ENCODE measurements around the gene YY1.

Gene YY1

GRCh38 chr14:100323942-100324307 lies 85.0 kb downstream of the YY1 start:
- no peak overlapping the region for H3K4me3 ChIP-seq (ENCODE audit: low read depth in 1 of 2, low read length in 2 of 2)

DNA sequence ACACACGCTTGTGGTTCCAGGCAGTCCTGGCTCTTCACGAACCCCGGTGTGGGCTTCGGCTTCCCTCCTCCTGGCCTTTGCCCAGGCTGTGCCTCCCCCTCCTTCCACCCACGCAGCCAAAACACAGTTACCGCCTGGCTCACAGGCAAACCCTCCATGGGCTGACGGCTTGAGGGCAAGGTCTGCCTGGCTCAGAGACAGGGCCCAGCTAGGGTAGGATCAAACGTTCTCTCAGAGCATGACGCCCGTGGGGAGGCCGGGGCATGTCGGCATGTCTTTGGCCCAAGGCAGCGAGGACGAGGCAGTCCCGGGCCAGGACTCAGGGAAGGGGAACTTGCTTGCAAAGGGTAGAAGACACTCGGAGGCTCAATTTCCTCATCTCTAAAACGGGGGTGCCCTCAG lies 86.3 kb downstream of the YY1 start:
- Histone ChIP-seq H3K9ac (ENCODE audit: low read depth in 1 of 2, low read length in 2 of 2) (peak overlapping the region; percentile 7 to 10), H3K36me3 (ENCODE audit: control insufficient read depth in 1 of 2, insufficient read depth in 2 of 2, low read length in 2 of 2) (no peaks in the 10 kb centered on the region), H3K27ac (ENCODE audit: low read depth, low read length) (no peak overlapping the region), H3K27me3 (ENCODE audit: control insufficient read depth in 1 of 2, insufficient read depth in 2 of 2, low read length in 2 of 2) (no peaks in the 10 kb centered on the region), H3K4me1 (ENCODE audit: control insufficient read depth in 1 of 2, insufficient read depth in 2 of 2, low read length in 2 of 2) (peaks cover 25 to 27% of the 10 kb centered on the region in 2 donors), H3K9me3 (ENCODE audit: control insufficient read depth in 1 of 2, low read length in 2 of 2) (no peaks in the 10 kb centered on the region), H3K4me3 (ENCODE audit: low read depth in 1 of 2, low read length in 2 of 2) (no peak overlapping the region)

More at GRCh38 chr14:100323942-100324307, 85.0 kb downstream of the YY1 start:
- no peak overlapping the region for H3K27ac ChIP-seq (ENCODE audit: low read depth, low read length)
- no peaks in the 10 kb centered on the region for H3K36me3 ChIP-seq (ENCODE audit: control insufficient read depth in 1 of 2, insufficient read depth in 2 of 2, low read length in 2 of 2)
- no peaks in the 10 kb centered on the region for H3K27me3 ChIP-seq (ENCODE audit: control insufficient read depth in 1 of 2, insufficient read depth in 2 of 2, low read length in 2 of 2)
- peaks cover 25 to 29% of the 10 kb centered on the region in 2 donors for H3K4me1 ChIP-seq (ENCODE audit: control insufficient read depth in 1 of 2, insufficient read depth in 2 of 2, low read length in 2 of 2)
- H3K9me3 ChIP-seq (ENCODE audit: control insufficient read depth in 1 of 2, low read length in 2 of 2): no peaks in the 10 kb centered on the region
- H3K9ac ChIP-seq (ENCODE audit: low read depth in 1 of 2, low read length in 2 of 2): no peak overlapping the region

GRCh38 chr14:100325958-100326357 lies 87.0 kb downstream of the YY1 start:
- Histone ChIP-seq H3K27ac (ENCODE audit: low read depth, low read length) (no peak overlapping the region), H3K4me1 (ENCODE audit: control insufficient read depth in 1 of 2, insufficient read depth in 2 of 2, low read length in 2 of 2) (peaks cover 25% of the 10 kb centered on the region in 2 donors), H3K4me3 (ENCODE audit: low read depth in 1 of 2, low read length in 2 of 2) (no peak overlapping the region), H3K9ac (ENCODE audit: low read depth in 1 of 2, low read length in 2 of 2) (peak overlapping the region in 1 of 2 donors; percentile 10), H3K27me3 (ENCODE audit: control insufficient read depth in 1 of 2, insufficient read depth in 2 of 2, low read length in 2 of 2) (no peaks in the 10 kb centered on the region), H3K9me3 (ENCODE audit: control insufficient read depth in 1 of 2, low read length in 2 of 2) (no peaks in the 10 kb centered on the region), H3K36me3 (ENCODE audit: control insufficient read depth in 1 of 2, insufficient read depth in 2 of 2, low read length in 2 of 2) (no peaks in the 10 kb centered on the region)

- Histone ChIP-seq H3K9ac (ENCODE audit: low read depth in 1 of 2, low read length in 2 of 2) (no peak overlapping the region), H3K9me3 (ENCODE audit: control insufficient read depth in 1 of 2, low read length in 2 of 2) (no peaks in the 10 kb centered on the region), H3K27me3 (ENCODE audit: control insufficient read depth in 1 of 2, insufficient read depth in 2 of 2, low read length in 2 of 2) (no peaks in the 10 kb centered on the region), H3K36me3 (ENCODE audit: control insufficient read depth in 1 of 2, insufficient read depth in 2 of 2, low read length in 2 of 2) (no peaks in the 10 kb centered on the region), H3K27ac (ENCODE audit: low read depth, low read length) (no peak overlapping the region), H3K4me3 (ENCODE audit: low read depth in 1 of 2, low read length in 2 of 2) (no peak overlapping the region), H3K4me1 (ENCODE audit: control insufficient read depth in 1 of 2, insufficient read depth in 2 of 2, low read length in 2 of 2) (peaks cover 17 to 19% of the 10 kb centered on the region in 2 donors)
Measured at GRCh38 chr14:100327128-100327527, 88.2 kb downstream of the YY1 start.

GRCh38 chr14:100328495-100329163 lies 89.7 kb downstream of the YY1 start:
- H3K9ac ChIP-seq (ENCODE audit: low read depth in 1 of 2, low read length in 2 of 2): peak overlapping the region; percentile 72 to 79
- no peaks in the 10 kb centered on the region for H3K27me3 ChIP-seq (ENCODE audit: control insufficient read depth in 1 of 2, insufficient read depth in 2 of 2, low read length in 2 of 2)
- H3K27ac ChIP-seq (ENCODE audit: low read depth, low read length): peak overlapping the region; percentile 83
- peak overlapping the region; percentile 62 to 68 for H3K4me3 ChIP-seq (ENCODE audit: low read depth in 1 of 2, low read length in 2 of 2)
- no peaks in the 10 kb centered on the region for H3K9me3 ChIP-seq (ENCODE audit: control insufficient read depth in 1 of 2, low read length in 2 of 2)
- no peaks in the 10 kb centered on the region for H3K36me3 ChIP-seq (ENCODE audit: control insufficient read depth in 1 of 2, insufficient read depth in 2 of 2, low read length in 2 of 2)
- peaks cover 17 to 19% of the 10 kb centered on the region in 2 donors for H3K4me1 ChIP-seq (ENCODE audit: control insufficient read depth in 1 of 2, insufficient read depth in 2 of 2, low read length in 2 of 2)

- H3K36me3 ChIP-seq (ENCODE audit: control insufficient read depth in 1 of 2, insufficient read depth in 2 of 2, low read length in 2 of 2): peaks cover under 1 to 4% of the 10 kb centered on the region in 2 donors
- H3K4me3 ChIP-seq (ENCODE audit: low read depth in 1 of 2, low read length in 2 of 2): peak overlapping the region; percentile 62 to 68
- peaks cover 17 to 19% of the 10 kb centered on the region in 2 donors for H3K4me1 ChIP-seq (ENCODE audit: control insufficient read depth in 1 of 2, insufficient read depth in 2 of 2, low read length in 2 of 2)
- H3K27ac ChIP-seq (ENCODE audit: low read depth, low read length): peak overlapping the region; percentile 83
- peak overlapping the region; percentile 72 to 79 for H3K9ac ChIP-seq (ENCODE audit: low read depth in 1 of 2, low read length in 2 of 2)
- no peaks in the 10 kb centered on the region for H3K27me3 ChIP-seq (ENCODE audit: control insufficient read depth in 1 of 2, insufficient read depth in 2 of 2, low read length in 2 of 2)
- no peaks in the 10 kb centered on the region for H3K9me3 ChIP-seq (ENCODE audit: control insufficient read depth in 1 of 2, low read length in 2 of 2)
Measured at GRCh38 chr14:100329233-100330006, 90.5 kb downstream of the YY1 start.

DNA sequence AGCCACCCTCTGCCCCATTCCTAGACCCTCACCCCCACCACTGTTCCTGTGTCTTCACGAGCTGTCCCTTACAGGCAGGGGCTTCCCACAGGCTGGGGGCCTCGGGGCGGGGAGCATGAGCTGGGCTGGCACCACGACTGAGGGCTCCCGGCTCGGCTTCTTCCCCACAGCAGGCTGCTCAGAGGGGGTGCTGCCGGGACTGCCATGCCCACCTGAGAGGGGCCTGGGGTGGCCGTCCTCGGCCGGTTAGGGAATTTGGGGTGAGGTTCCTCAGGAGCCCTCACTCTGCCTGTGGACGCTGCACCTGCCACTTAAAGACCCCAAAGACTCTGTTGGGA lies 91.0 kb downstream of the YY1 start:
- Histone ChIP-seq H3K4me1 (ENCODE audit: control insufficient read depth in 1 of 2, insufficient read depth in 2 of 2, low read length in 2 of 2) (peaks cover 13 to 14% of the 10 kb centered on the region in 2 donors), H3K27me3 (ENCODE audit: control insufficient read depth in 1 of 2, insufficient read depth in 2 of 2, low read length in 2 of 2) (no peaks in the 10 kb centered on the region), H3K9me3 (ENCODE audit: control insufficient read depth in 1 of 2, low read length in 2 of 2) (no peaks in the 10 kb centered on the region), H3K36me3 (ENCODE audit: control insufficient read depth in 1 of 2, insufficient read depth in 2 of 2, low read length in 2 of 2) (peaks cover 5 to 9% of the 10 kb centered on the region in 2 donors), H3K4me3 (ENCODE audit: low read depth in 1 of 2, low read length in 2 of 2) (no peak overlapping the region), H3K9ac (ENCODE audit: low read depth in 1 of 2, low read length in 2 of 2) (no peak overlapping the region), H3K27ac (ENCODE audit: low read depth, low read length) (no peak overlapping the region)

DNA sequence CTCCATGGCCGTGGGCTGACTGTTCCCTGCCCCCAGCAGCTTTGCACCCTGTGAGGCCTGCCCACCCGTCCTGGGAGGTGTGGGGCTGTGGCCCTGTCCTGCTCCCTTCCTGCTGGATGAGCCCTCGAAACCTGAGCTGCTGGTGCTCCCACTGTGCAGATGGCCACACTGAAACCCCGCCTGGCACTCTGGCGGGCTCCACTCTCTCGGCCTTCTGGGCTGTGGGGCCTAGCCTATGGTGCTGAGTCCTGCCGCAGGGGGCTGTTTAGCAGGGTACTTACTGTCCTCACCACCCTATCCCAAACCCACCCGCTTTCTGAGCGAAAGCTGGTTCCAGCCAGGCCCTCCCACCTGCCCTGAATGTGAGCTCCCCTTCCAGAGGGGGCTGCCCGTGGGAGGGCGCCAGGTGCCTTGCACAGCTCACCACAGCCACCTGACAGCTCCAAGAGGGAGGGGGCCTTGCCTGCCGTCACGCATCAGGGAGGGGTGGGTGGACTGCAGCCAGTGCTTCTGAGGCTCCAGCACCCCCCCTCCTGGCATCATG lies 91.5 kb downstream of the YY1 start:
- Histone ChIP-seq H3K27me3 (ENCODE audit: control insufficient read depth in 1 of 2, insufficient read depth in 2 of 2, low read length in 2 of 2) (no peaks in the 10 kb centered on the region), H3K27ac (ENCODE audit: low read depth, low read length) (no peak overlapping the region)

GRCh38 chr14:100332071-100332639 lies 93.2 kb downstream of the YY1 start:
- Histone ChIP-seq H3K9me3 (ENCODE audit: control insufficient read depth in 1 of 2, low read length in 2 of 2) (no peaks in the 10 kb centered on the region), H3K4me1 (ENCODE audit: control insufficient read depth in 1 of 2, insufficient read depth in 2 of 2, low read length in 2 of 2) (no peaks in the 10 kb centered on the region), H3K9ac (ENCODE audit: low read depth in 1 of 2, low read length in 2 of 2) (no peak overlapping the region), H3K36me3 (ENCODE audit: control insufficient read depth in 1 of 2, insufficient read depth in 2 of 2, low read length in 2 of 2) (peaks cover 8 to 21% of the 10 kb centered on the region in 2 donors), H3K27ac (ENCODE audit: low read depth, low read length) (no peak overlapping the region), H3K4me3 (ENCODE audit: low read depth in 1 of 2, low read length in 2 of 2) (no peak overlapping the region), H3K27me3 (ENCODE audit: control insufficient read depth in 1 of 2, insufficient read depth in 2 of 2, low read length in 2 of 2) (no peaks in the 10 kb centered on the region)

More for the DNA sequence above, 91.5 kb downstream of the YY1 start:
- peaks cover 8 to 12% of the 10 kb centered on the region in 2 donors for H3K36me3 ChIP-seq (ENCODE audit: control insufficient read depth in 1 of 2, insufficient read depth in 2 of 2, low read length in 2 of 2)
- no peak overlapping the region for H3K9ac ChIP-seq (ENCODE audit: low read depth in 1 of 2, low read length in 2 of 2)
- H3K4me1 ChIP-seq (ENCODE audit: control insufficient read depth in 1 of 2, insufficient read depth in 2 of 2, low read length in 2 of 2): peaks cover 9% of the 10 kb centered on the region in 2 donors
- H3K9me3 ChIP-seq (ENCODE audit: control insufficient read depth in 1 of 2, low read length in 2 of 2): no peaks in the 10 kb centered on the region
- H3K4me3 ChIP-seq (ENCODE audit: low read depth in 1 of 2, low read length in 2 of 2): no peak overlapping the region
